CD4-positive, alpha-beta T cell treated with Interleukin-21 for 1 hour (primary cell): Measurements from ENCODE around the gene NT5M.
A peak's percentile ranks its signal among the peaks of the same experiment; 100 is the strongest.
"Not testable (repeated sequence)": the region's sequence is repeated elsewhere in the genome, so short reads cannot be mapped to it uniquely, and the experiment has no call there.

Source experiments
- DNase-seq: peaks from one replicate; pipeline ENCODE4 v3.0.0-alpha.2; 2020

Gene NT5M

DNA sequence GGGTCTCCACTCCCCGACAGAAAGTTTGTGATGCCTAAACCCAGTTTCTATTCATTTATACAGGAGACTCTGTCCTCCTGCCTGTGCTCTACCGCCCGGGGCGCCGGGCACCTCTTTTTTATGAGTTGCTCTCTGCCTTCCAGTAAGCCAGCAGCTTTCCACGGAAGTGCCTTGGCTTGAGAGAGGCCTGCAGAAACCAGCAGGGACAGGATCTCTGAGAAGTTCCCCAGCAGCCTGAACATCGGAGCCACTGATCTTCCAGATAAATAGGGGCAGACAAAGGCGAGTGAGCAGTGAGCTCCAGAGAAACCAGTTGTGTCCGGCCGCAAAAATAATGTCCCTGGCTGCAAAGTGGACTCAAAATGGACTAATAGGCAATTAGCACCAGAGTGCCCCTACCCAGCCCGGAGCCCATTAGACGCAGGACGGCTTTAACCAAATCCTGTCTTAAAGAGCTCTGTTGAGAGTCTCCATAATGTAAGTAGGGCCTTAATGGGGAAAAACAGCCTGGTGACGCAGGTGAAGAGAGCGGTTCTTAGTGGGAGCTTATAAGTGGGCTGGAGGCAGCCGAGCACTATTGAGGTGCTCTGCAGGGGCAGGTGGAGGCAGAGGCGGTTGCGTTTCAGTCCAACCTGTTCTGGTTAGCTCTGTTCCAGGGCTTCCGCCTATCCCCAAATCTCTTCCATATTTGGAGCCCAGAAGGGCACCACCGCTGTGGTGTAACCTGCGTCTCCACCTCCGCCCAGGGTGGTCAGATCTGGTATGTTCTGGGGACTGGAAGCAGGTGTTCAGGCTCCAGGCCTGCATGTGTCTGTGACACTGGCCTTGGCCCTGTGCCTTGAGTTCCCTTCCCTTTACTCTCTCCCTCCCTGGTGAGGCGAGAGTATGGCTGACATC lies 74.1 kb downstream of the NT5M start:
- no peak for DNase-seq

- no peak for DNase-seq
Measured at GRCh38 chr17:17379197-17379991, 76.2 kb downstream of the NT5M start.

GRCh38 chr17:17380145-17380925 lies 77.2 kb downstream of the NT5M start:
- DNase-seq, result no peak

DNA sequence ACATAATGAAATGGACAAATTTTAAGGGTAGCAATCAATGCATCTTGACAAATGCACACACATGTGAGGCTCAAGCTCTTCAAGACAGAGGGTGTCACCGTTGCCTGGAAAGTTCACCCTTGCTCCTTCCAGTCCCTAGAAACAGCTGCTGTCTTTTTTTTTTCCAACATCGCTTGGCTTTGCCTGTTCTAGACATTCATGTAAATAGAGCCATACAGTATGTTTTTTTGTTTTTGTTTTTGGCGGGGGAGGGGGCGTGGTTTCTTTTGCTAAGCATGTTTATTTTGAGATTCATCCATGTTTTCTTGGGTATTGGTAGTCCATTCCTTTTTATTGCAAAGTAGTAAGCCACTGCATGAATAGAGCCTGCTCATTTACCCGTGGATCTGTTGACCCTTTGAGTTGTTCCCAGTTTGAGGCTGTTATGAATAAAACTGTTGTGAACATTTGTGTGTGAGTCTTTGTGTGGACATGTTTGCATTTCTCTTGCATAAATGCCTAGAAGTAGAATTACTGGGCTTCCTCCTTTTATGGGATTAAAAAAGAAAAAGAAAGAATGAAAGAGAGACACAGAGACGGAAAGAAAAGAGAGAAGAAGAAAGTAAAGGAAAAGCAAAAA lies 78.4 kb downstream of the NT5M start:
- no peak for DNase-seq

DNA sequence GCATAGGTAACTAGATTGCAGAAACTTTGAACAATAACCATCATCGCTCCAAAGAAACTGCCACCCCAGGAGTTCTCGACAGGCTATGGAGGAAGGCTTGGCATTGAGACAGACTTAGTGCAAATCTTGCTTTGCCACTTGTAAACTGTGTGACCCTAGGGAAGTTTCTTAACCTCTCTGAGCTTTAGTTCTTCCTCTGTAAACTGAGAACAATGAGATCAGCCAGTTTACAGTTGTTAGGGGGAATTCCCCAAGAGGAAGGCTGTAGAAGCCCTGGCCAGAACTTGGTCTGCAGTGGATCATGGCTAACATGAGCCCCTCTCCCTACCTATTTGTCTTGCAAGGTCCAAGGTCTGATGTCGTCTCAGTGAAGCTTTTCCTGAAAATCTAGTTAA lies 78.9 kb downstream of the NT5M start:
- no peak for DNase-seq

GRCh38 chr17:17382971-17383370 lies 79.8 kb downstream of the NT5M start:
- no peak for DNase-seq

DNA sequence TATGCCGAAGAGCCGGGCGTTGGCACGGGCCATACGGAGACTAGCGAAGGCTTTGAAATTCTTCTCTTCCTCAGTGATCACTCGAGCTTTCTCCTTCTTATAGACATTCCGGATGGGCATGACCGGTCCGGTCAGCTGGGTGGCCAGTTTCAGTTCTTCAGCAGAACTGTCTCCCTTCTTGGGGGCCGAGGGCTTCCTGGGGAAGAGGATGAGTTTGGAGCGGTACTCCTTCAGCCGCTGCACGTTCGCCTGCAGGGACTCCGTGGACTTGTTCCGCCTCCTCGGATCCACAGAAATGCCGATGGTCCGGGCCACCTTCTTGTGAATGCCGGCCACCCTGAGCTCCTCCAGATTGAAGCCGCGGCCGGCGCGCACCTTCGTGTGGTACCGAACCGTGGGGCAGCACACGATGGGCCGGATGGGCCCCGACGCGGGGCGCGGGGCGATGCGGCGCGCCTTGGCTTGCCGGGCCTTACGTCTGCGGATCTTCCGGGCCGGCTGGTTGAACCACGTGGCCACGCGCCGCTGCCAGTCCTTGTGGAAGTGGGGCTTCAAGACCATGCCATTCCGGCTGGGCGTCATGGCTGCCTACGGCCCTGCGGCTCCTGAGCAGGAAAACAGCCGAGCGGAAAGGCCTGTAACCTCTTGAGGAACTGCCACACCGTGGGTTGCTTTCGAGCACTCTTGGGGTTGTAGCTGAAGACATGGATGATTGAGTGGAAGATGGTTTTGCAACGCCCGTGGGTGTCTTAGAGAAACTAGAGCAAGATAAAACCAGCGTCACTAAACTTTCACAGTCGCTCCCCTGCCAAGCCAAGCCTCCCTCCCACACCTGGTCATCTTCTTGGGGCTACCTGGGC lies 80.5 kb downstream of the NT5M start:
- not testable (repeated sequence) for DNase-seq

GRCh38 chr17:17384291-17384615 lies 81.1 kb downstream of the NT5M start:
- DNase-seq, result no peak

- DNase-seq, result no peak
Measured at GRCh38 chr17:17384961-17385360, 81.8 kb downstream of the NT5M start.

DNA sequence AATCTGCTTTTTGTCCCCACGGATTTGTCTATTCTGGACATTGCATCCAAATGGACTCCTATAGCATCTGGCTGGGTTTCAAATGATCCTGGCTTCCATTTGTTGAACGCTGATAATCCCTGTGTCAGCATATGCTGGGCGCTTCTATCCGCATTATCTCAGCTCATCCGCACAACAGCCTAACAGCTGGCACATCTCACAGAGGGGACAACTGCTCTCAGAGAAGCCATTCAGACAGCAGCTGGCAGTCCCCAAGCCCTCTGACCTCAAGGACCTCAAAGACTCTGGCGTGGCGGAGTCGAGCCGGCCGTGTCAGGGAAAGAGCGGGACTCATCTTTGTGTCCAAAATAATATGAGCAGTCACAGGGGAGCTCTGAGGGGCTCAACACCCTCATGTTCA lies 82.3 kb downstream of the NT5M start:
- no peak for DNase-seq

GRCh38 chr17:17386094-17386800 lies 83.1 kb downstream of the NT5M start:
- DNase-seq, result no peak

DNA sequence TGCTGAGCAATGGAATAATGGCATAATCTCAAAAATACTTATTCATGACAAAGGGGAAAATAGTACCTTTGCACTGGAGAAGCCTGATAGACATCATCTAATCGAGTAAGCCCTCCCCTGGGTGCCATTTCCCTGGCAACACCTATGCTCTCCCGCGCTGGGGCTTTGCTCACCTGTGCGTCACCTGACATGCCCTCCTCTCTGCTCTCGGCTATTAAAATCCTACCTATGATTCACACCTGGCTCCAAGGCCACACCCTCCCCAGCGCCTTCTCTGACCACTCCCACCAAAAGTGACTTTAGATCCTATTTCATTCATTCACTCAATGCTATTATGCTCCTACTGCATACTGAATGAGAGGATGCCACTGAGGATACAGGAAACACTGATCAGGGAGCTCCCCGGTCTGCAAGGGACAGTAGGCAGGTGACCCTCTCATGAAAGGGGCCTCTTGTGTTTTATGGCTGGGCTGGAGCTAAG lies 83.9 kb downstream of the NT5M start:
- DNase-seq, result no peak

DNA sequence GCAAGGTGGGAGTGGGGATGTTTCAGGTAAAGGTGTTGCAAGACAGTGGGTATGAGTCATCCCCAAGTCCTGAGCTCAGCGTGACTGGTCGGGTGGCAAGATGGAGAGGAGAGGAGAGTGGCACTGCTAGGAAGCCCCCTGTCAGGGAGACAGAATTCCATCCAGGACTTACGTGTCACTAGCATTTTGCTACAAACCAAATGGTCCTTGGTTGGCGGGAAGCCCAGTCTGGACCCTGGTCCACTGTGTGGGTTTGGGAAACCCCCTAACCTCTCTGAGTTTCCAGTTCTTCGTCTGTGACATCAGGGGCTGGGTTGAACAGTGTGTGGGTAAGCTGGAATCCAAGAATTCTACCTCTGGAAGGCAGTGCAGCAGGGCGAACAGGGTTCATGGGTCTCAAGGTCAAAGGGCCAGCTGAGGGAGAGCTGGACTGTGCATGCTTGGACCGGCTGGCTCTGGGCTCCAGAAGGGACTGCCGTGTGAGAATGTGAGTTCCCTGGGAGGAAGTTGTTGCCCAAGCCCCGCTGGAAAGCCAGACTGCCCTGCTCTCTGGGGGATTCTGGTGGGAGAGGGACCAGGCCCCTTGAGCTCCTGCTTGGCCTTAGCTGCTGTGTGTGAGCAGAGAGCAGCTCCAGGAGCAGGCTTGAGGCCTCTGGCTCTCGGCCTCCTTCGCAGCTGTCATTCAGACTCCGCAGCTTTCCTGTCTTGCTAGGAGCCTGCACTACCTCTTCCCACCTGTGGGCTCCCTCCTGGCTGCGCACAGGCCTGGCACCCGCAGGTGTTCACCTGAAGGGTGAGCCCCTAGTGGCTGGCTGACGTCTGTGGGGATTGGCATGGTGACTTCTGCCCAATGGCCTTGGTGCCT lies 84.6 kb downstream of the NT5M start:
- no peak for DNase-seq

GRCh38 chr17:17388657-17389496 lies 85.7 kb downstream of the NT5M start:
- no peak for DNase-seq

DNA sequence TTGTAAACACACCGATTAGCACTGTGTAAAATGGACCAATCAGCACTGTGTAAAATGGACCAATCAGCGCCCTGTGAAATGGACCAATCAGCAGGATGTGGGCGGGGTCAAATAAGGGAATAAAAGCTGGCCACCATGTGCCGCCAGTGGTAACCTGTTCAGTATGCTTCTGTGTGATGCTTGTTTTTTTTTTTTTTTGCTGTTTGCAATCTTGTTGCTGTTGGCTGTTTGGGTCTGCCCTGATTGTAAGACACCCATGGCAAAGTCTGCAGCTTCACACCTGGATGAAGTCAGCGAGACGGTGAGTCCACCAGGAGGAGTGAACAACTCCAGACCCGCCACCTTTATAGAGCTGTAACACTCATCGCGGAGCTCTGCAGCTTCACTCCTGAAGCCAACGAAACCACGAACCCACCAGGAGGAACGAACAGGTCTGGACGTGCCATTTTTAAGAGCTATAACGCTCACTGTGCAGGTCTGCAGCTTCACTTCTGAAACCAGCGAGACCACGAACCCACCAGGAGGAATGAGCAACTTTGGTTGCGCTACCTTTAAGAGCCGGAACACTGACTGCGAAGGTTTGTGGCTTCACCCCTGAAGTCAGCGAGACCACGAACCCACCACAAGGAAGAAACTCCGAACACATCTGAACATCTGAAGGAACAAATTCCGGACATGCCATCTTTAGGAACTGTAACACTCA lies 88.6 kb downstream of the NT5M start:
- peak; percentile 89 for DNase-seq

DNA sequence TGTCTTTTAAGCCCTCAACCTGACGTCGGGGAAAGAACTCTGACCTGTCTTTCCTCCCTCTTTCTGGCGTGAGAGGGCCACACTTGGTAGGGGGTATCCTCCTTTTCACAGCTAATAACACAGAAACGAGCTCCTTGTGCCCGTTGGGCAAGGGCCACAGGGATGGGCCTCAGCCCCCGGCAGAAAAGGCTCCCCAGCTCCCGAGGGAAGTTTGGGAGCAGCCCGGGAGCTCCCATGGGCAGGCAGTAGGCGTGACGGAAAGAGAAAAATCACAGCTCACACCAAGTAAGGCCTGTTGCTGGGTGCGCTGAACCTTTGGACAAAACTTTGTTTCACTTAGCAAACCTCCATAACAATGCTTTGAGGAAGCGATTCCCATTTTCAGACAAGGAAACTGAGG lies 90.8 kb downstream of the NT5M start:
- no peak for DNase-seq

DNA sequence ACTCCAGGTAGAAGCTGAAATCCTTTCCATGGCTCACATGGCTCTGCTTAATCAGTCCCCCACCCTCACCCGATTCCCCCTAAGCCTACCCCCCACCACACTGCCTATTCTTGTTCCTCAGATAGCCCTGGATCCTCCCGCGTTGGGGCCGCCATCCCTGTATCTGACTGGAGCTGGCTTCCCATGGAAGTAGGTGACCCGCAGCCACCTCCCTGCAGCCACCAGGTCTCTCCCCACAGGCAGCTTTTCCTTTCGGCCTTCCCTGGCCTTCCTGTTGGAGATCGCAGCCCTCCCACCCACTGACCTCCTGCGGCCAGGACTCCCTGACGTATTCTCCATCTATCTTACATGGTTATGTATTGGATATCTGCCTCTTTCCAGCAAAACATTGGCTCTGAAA lies 91.3 kb downstream of the NT5M start:
- no peak for DNase-seq

DNA sequence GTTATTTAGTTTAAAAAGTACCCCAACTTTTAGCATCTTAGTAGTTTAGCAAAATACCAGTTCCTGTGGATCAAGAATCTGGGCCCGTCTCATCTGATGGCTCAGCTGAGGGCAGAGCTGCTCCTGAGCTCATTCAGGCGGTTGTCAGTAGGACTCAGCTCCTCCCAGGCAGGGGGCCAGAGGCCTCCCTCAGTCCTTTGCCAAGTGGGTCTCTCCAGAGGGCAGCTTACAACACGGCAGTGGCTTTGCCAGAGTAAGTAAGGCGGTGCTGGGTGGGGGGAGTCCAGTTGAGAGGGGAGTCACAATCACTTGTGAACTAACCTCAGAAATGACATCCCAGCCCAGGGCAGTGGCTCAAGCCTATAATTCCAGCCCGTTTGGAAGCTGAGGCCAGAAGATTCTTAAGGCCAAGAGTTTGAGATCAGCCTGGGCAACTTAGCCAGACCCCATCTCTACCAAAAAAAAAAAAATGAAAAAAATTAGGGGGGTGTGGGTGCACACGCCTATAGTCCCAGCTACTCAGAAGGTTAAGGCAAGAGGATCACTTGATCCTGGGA lies 92.2 kb downstream of the NT5M start:
- DNase-seq, result no peak
